Fibroblast of mammary gland (primary cell): ENCODE measurements around the gene PLEKHA8.

Experiments
- DNase-seq: peaks from one replicate; pipeline ENCODE4 v3.0.0-alpha.2; 2010; ENCODE audit warnings: low read depth
- H3K4me3 ChIP-seq: 2 replicates; pipeline ENCODE4 v1.5.1; 2011; ENCODE audit warnings: low read depth, mild to moderate bottlenecking, low read length, moderate library complexity; ENCODE audit not compliant: control insufficient read depth
- CTCF ChIP-seq: conservative IDR thresholded peaks from 2 replicates; pipeline ENCODE4 v1.5.1; 2011; ENCODE audit warnings: low read depth, low read length, inconsistent platforms; ENCODE audit not compliant: control insufficient read depth, insufficient read depth

The PLEKHA8 gene

GRCh38 chr7:30176463-30177109 is 148.4 kb downstream of the PLEKHA8 start:
- no peak for TF ChIP-seq CTCF
- no peak for DNase-seq
- no peak overlapping the region for H3K4me3 ChIP-seq

- no peak for DNase-seq
- H3K4me3 ChIP-seq: no peak overlapping the region
- TF ChIP-seq CTCF: no peak
Measured at GRCh38 chr7:30177186-30177585, 149.0 kb downstream of the PLEKHA8 start.

- no peak for TF ChIP-seq CTCF
- DNase-seq: no peak
- H3K4me3 ChIP-seq: no peak overlapping the region
Measured at GRCh38 chr7:30177965-30178364, 149.8 kb downstream of the PLEKHA8 start.

GRCh38 chr7:30178748-30179436 is 150.7 kb downstream of the PLEKHA8 start:
- H3K4me3 ChIP-seq: no peak overlapping the region
- no peak for DNase-seq

More at GRCh38 chr7:30178748-30179436, 150.7 kb downstream of the PLEKHA8 start:
- TF ChIP-seq CTCF: no peak
